HCT116 (cell line): Measurements from ENCODE around the gene FAM168A.

Source experiments
- CBX3 ChIP-seq: IDR thresholded peaks from 2 replicates; pipeline ENCODE4 v1.6.1; 2012; ENCODE audit warnings: low read depth
- CTCF ChIP-seq, 3 experiments: fragments of 200-600 bp in 1 of 3; sonication (generic) in 1 of 3; IDR thresholded peaks in 2 of 3; conservative IDR thresholded peaks in 1 of 3; 2 replicates each; pipeline ENCODE4 v1.5.1; 2012 to 2017; ENCODE audit warnings: low read depth in 2 of 3, low read length in 2 of 3, antibody characterized with exemption in 1 of 3, borderline replicate concordance in 1 of 3, control low read depth in 1 of 3, mild to moderate bottlenecking in 1 of 3, mixed read lengths in 1 of 3, mixed run types in 1 of 3, moderate library complexity in 1 of 3; ENCODE audit not compliant: insufficient read depth in 1 of 3
- EZH2 ChIP-seq: fragments of 200-600 bp; sonication (generic); IDR thresholded peaks from 2 replicates; pipeline ENCODE4 v1.6.1; 2017; ENCODE audit warnings: antibody characterized with exemption, mixed run types
- EZH2phosphoT487 ChIP-seq: fragments of 200-600 bp; IDR thresholded peaks from 2 replicates; pipeline ENCODE4 v1.6.1; 2018; ENCODE audit warnings: antibody characterized with exemption, borderline replicate concordance
- FOSL1 ChIP-seq: IDR thresholded peaks from 2 replicates; pipeline ENCODE4 v1.6.1; 2012; ENCODE audit warnings: low read depth
- POLR2A ChIP-seq: IDR thresholded peaks from 2 replicates; pipeline ENCODE4 v1.7.0; 2011; ENCODE audit warnings: borderline replicate concordance; ENCODE audit not compliant: insufficient read depth, insufficient read length; ENCODE audit errors: extremely low read depth
- RAD21 ChIP-seq: IDR thresholded peaks from 2 replicates; pipeline ENCODE4 v1.6.1; 2012; ENCODE audit warnings: low read depth, mild to moderate bottlenecking
- REST ChIP-seq: IDR thresholded peaks from 2 replicates; pipeline ENCODE4 v1.6.1; 2012; ENCODE audit warnings: low read depth
- SIN3A ChIP-seq: IDR thresholded peaks from 2 replicates; pipeline ENCODE4 v1.6.1; 2012; ENCODE audit warnings: low read depth
- YY1 ChIP-seq: IDR thresholded peaks from 2 replicates; pipeline ENCODE4 v1.6.1; 2011; ENCODE audit warnings: low read length, low read depth, moderate library complexity, mild to moderate bottlenecking; ENCODE audit not compliant: insufficient replicate concordance; ENCODE audit errors: extremely low read depth
- ZBTB33 ChIP-seq: IDR thresholded peaks from 2 replicates; pipeline ENCODE4 v1.6.1; 2011; ENCODE audit warnings: mild to moderate bottlenecking, low read length, moderate library complexity; ENCODE audit not compliant: insufficient replicate concordance; ENCODE audit errors: extremely low read depth
- ZFX ChIP-seq: fragments of 450-650 bp; IDR thresholded peaks from 2 replicates; pipeline ENCODE4 v1.6.1; 2017

GRCh38 chr11:73458201-73458600 lies 139.7 kb downstream of the FAM168A start:
- TF ChIP-seq RAD21 (no peak), EZH2 (no peak), POLR2A (no peak), CTCF (IDR thresholded peaks at IDR 0.05 in 2 of 3, conservative IDR thresholded peaks at IDR 0.05 in 1 of 3; ENCODE audit: borderline replicate concordance in 1 of 3, insufficient read depth in 1 of 3, low read depth in 2 of 3, low read length in 2 of 3) (no peak), REST (no peak), FOSL1 (no peak), ZFX (no peak), SIN3A (no peak), EZH2phosphoT487 (no peak), CBX3 (no peak), YY1 (no peak), ZBTB33 (no peak)
